Chondrocyte (in vitro differentiated cells): ENCODE data around the gene TMEM14C. TPM values are rescaled to one million over a fixed set of nuclear protein-coding genes. Genes with fewer than 3 reads are reported as not detected.
"Not testable (repeated sequence)": the region's sequence is repeated elsewhere in the genome, so short reads cannot be mapped to it uniquely, and the experiment has no call there.

Experiments used
- DNase-seq: peaks from one replicate; pipeline ENCODE4 v3.0.0; 2021; ENCODE audit warnings: mixed read lengths, low spot score
- H3K27ac Mint-ChIP-seq: one replicate; pipeline ENCODE4 v1.8.0; 2021; ENCODE audit warnings: mild to moderate bottlenecking, moderate library complexity, mixed read lengths; ENCODE audit not compliant: unreplicated experiment
- H3K27me3 Mint-ChIP-seq: 2 replicates; pipeline ENCODE4 v1.8.0; 2021; ENCODE audit warnings: low read depth, mixed read lengths
- H3K36me3 Mint-ChIP-seq: 2 replicates; pipeline ENCODE4 v1.8.0; 2021; ENCODE audit warnings: low read depth, mixed read lengths
- H3K4me1 Mint-ChIP-seq: 2 replicates; pipeline ENCODE4 v1.8.0; 2021; ENCODE audit warnings: low read depth, mild to moderate bottlenecking, mixed read lengths
- H3K4me3 Mint-ChIP-seq: one replicate; pipeline ENCODE4 v1.8.0; 2021; ENCODE audit warnings: mild to moderate bottlenecking, moderate library complexity, mixed read lengths; ENCODE audit not compliant: unreplicated experiment
- H3K9me3 Mint-ChIP-seq: 2 replicates; pipeline ENCODE4 v1.8.0; 2021; ENCODE audit warnings: low read depth, mixed read lengths
- CTCF ChIP-seq: fragments of 200-600 bp; sonication (generic); IDR thresholded peaks from 2 replicates; pipeline ENCODE4 v1.5.0; 2021; ENCODE audit warnings: antibody characterized with exemption, mild to moderate bottlenecking, moderate library complexity
- total RNA-seq: library from RNA; stranded (reverse); gene quantifications from 3 replicates; pipeline ENCODE4 v1.2.1, GENCODE V29; 2021

Gene TMEM14C
- total RNA-seq, 1 donor from 2014 or later, result 117 TPM

GRCh38 chr6:10733151-10733715, 10.4 kb downstream of the TMEM14C start:
- peak overlapping the region; percentile 98 for H3K27ac Mint-ChIP-seq
- H3K4me3 Mint-ChIP-seq, result no peak overlapping the region
- peaks cover 28% of the 10 kb centered on the region for H3K4me1 Mint-ChIP-seq
- H3K9me3 Mint-ChIP-seq, result no peaks in the 10 kb centered on the region
- TF ChIP-seq CTCF, result no peak
- DNase-seq, result no peak
- no peaks in the 10 kb centered on the region for H3K27me3 Mint-ChIP-seq
- H3K36me3 Mint-ChIP-seq, result peaks cover 13% of the 10 kb centered on the region

- H3K36me3 Mint-ChIP-seq, result peaks cover 13% of the 10 kb centered on the region
- no peak for DNase-seq
- H3K27me3 Mint-ChIP-seq, result no peaks in the 10 kb centered on the region
- no peak for TF ChIP-seq CTCF
- H3K4me1 Mint-ChIP-seq, result peaks cover 28% of the 10 kb centered on the region
- H3K27ac Mint-ChIP-seq, result peak overlapping the region; percentile 98
- no peaks in the 10 kb centered on the region for H3K9me3 Mint-ChIP-seq
- no peak overlapping the region for H3K4me3 Mint-ChIP-seq
These were observed 11.0 kb downstream of the TMEM14C start for GRCh38 chr6:10733863-10734262.

GRCh38 chr6:10736731-10737130, 13.9 kb downstream of the TMEM14C start:
- no peaks in the 10 kb centered on the region for H3K27me3 Mint-ChIP-seq
- no peak overlapping the region for H3K4me3 Mint-ChIP-seq
- no peak for DNase-seq
- peaks cover 5% of the 10 kb centered on the region for H3K36me3 Mint-ChIP-seq
- peaks cover 20% of the 10 kb centered on the region for H3K4me1 Mint-ChIP-seq
- no peak for TF ChIP-seq CTCF
- no peaks in the 10 kb centered on the region for H3K9me3 Mint-ChIP-seq
- H3K27ac Mint-ChIP-seq, result peak overlapping the region; percentile 49

GRCh38 chr6:10740061-10740460, 17.2 kb downstream of the TMEM14C start:
- no peak for TF ChIP-seq CTCF
- H3K4me1 Mint-ChIP-seq, result peaks cover 6% of the 10 kb centered on the region
- no peak overlapping the region for H3K27ac Mint-ChIP-seq
- no peak for DNase-seq
- H3K36me3 Mint-ChIP-seq, result no peaks in the 10 kb centered on the region
- no peaks in the 10 kb centered on the region for H3K27me3 Mint-ChIP-seq
- H3K9me3 Mint-ChIP-seq, result no peaks in the 10 kb centered on the region
- H3K4me3 Mint-ChIP-seq, result no peak overlapping the region

GRCh38 chr6:10741643-10742042, 18.8 kb downstream of the TMEM14C start:
- H3K9me3 Mint-ChIP-seq, H3K4me1 Mint-ChIP-seq, H3K27me3 Mint-ChIP-seq, H3K27ac Mint-ChIP-seq, DNase-seq, H3K36me3 Mint-ChIP-seq, H3K4me3 Mint-ChIP-seq: not testable (repeated sequence)

- Mint-ChIP-seq H3K27me3 (no peaks in the 10 kb centered on the region), H3K9me3 (no peaks in the 10 kb centered on the region), H3K27ac (no peak overlapping the region), H3K4me1 (peaks cover 6% of the 10 kb centered on the region), H3K4me3 (no peak overlapping the region), H3K36me3 (peaks cover 2% of the 10 kb centered on the region)
- no peak for TF ChIP-seq CTCF
- DNase-seq, result no peak
These were observed 19.4 kb downstream of the TMEM14C start for GRCh38 chr6:10742251-10742650.
